Right renal cortex interstitium (tissue), 3 donors: ENCODE data around the gene RPS14. TPM values are rescaled to one million over a fixed set of nuclear protein-coding genes. Genes with fewer than 3 reads are reported as not detected.

Experiments used
- polyA plus RNA-seq, 3 donors: library from polyadenylated mRNA; unstranded; fragments of 120-200 nt; gene quantifications; one replicate each; pipeline ENCODE4 v1.2.1, GENCODE V29; 2013; ENCODE audit not compliant: insufficient read length in 3 of 3

RPS14 gene
- polyA plus RNA-seq, 3 donors = 2,305 to 2,430 (median 2,384) TPM

Other genes with a start within 250 kb of the RPS14 start
- gene CAMK2A, start 160.0 kb downstream of the RPS14 start, polyA plus RNA-seq = 1 to 10 TPM; 2.5 to 4.4 (median 2.5) TPM
- gene ARSI, start 146.8 kb downstream of the RPS14 start, polyA plus RNA-seq = 1 to 10 TPM; 2.6 to 3.2 (median 2.7) TPM
- 10 to 100 TPM; 33.0 to 36.4 (median 34.0) TPM for gene TCOF1, start 92.0 kb downstream of the RPS14 start, polyA plus RNA-seq
- 100 to 1,000 TPM; 272 to 342 (median 317) TPM for gene CD74, start 36.8 kb downstream of the RPS14 start, polyA plus RNA-seq
- gene NDST1, start 58.4 kb upstream of the RPS14 start, polyA plus RNA-seq = 10 to 100 TPM; 52.3 to 54.2 (median 54.1) TPM
- 10 to 100 TPM; 85.2 to 98.9 (median 97.3) TPM for gene SYNPO, start 190.9 kb upstream of the RPS14 start, polyA plus RNA-seq
- 1 to 10 TPM; 5.7 to 6.2 (median 5.8) TPM for gene MYOZ3, start 211.5 kb upstream of the RPS14 start, polyA plus RNA-seq